T47D (cell line): Measurements from ENCODE around the gene AGAP3.

ENCODE experiments used
- DNase-seq, 2 experiments: peaks; one replicate each; pipeline versions ENCODE4 v3.0.0 to v3.0.0-alpha.2; 2011 to 2012; ENCODE audit warnings: low read depth in 1 of 2, low spot score in 1 of 2
- JUND ChIP-seq: IDR thresholded peaks from 2 replicates; pipeline ENCODE4 v1.6.1; 2012; ENCODE audit warnings: low read depth
- in situ Hi-C: cut with HindIII; loops from 2 replicates; pipeline ENCODE4 v1.10.0; 2016; ENCODE audit warnings: low sequenced_read_pairs, low pct_unique_long_range_greater_than_20kb

The AGAP3 gene

DNA sequence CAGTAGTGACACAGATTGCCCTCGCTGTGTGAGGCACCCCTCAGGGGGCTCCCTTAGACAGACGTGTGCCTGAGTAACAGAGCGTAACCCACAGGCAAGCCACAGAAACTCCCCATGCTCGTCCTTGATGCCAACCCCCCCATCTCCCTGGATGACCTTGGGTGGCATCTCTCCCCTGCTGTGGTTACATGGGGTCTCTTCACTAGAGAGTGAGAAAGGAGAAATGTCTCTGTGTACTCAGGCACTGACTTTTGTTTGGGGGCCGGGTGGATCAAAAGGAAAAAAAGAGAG, 101.9 kb downstream of the AGAP3 start:
- no peak for TF ChIP-seq JUND
- in situ Hi-C loops: no loop called here
- DNase-seq: no peak

DNA sequence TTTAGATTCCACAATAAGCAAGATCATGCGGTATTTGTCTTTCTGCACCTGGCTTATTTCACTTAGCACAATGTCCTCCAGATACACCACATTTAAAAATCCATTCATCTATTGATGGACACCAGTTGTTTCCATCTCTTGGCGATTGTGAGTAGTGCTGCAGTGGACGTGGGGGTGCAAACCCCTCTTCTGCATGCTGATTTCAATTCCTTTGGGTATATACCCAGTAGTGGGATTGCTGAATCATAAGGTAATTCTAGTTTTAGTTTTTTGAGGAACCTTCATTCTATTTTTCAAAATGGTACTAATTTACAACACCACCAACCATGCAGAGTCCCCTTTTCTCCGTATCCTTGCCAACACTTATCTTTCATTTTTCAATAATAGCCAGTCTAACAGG, 102.8 kb downstream of the AGAP3 start:
- in situ Hi-C loops: no loop called here
- TF ChIP-seq JUND: no peak
- DNase-seq: no peak

DNA sequence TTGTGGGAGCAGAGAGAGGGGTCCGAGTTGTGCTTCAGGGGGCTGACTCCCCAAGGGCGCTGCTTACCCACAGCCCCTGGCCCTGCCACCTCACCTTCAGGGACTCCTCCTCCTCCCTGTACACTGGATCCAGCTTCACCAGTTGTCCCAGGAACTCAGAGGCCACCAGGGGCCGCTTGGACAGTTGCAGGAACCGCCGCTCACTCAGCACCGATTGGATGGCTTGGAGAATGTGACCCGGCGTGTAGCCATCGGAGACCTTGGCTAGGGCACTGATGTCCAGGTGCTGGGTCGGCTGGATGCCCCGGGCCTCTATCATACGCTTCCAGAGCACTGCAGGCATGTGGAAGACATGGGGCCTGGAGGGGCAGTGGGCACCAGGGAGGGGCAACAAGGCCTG, 105.3 kb downstream of the AGAP3 start:
- TF ChIP-seq JUND: no peak
- in situ Hi-C loops: no loop called here
- no peak for DNase-seq

DNA sequence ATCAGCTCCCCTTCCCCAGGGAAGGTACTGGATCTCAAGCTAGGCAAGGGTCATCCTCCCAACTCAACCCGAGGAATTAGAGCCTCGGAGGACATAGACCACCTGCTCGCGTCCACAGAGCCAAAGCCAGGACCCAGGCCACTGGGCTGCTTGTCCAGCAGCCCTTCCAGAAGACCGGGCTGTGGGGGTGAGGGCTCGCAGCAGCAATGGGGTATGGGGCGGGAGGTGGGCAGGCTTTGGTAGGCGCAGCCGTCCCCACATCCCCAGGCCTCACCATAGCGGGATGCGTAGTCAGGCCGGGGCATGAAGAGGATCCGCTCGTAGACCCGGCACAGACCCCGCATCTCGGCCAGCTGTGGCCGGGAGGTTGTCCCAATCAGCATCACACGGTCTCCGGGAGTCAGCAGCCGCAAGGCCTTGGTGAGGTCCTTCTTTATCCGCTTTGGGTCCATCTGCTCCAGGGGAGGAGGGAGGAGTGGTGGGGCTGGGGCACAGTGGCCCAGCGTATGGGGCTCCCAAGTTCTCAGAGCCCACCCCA, 105.8 kb downstream of the AGAP3 start:
- no peak for TF ChIP-seq JUND
- in situ Hi-C loops: no loop called here
- DNase-seq: no peak

DNA sequence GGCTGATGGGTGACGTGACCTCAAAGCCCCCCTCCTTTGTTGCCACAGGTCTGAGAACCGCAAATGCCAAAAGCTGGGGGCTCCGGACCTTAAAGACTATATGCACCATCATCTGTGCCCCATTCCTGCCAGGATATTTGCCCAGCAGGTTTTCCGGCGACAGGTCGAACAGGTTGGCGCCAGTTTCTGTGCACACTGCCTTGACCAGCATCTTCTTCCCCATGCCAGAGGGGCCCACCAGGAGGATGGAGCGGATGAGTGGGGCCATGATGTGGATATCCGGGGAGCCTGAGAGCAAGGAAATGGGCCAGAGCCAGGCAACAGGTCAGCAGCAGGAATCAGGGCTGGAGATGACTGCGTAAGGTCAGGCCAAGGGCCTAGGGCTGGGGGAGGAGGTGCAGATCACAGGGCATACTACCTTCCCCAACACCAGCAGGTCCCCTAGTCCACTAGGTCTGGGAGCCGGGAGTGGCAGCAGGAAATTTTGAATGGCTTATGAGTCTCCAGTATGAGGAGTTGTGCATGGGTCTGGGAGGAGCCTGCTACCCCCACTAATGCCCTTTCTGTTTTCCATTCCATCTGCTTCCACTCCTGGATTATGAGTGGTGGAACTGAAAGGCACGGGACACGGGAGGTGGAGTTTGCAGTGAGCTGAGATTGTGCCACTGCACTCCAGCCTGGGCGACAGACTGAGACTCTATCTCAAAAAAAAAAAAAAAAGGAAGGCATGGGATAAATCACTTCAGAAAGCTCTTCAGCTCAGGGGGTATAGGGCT, 107.1 kb downstream of the AGAP3 start:
- in situ Hi-C loops: no loop called here
- peak in 1 of 2 experiments; percentile 20 for DNase-seq
- no peak for TF ChIP-seq JUND
